Progenitor cell of endocrine pancreas (in vitro differentiated cells): ENCODE measurements around the gene ZNF630. TPM values are rescaled to one million over a fixed set of nuclear protein-coding genes. Genes with fewer than 3 reads are reported as not detected.
"Not testable (repeated sequence)": the region's sequence is repeated elsewhere in the genome, so short reads cannot be mapped to it uniquely, and the experiment has no call there.

Experiments used
- DNase-seq: peaks from one replicate; pipeline ENCODE4 v3.0.0; 2021; ENCODE audit warnings: low spot score; ENCODE audit not compliant: unreplicated experiment
- H3K27ac Mint-ChIP-seq: 2 replicates; pipeline ENCODE4 v1.8.0; 2021; ENCODE audit warnings: mild to moderate bottlenecking, moderate library complexity, mixed read lengths
- H3K27me3 Mint-ChIP-seq: 2 replicates; pipeline ENCODE4 v1.8.0; 2021; ENCODE audit warnings: mixed read lengths
- H3K36me3 Mint-ChIP-seq: 2 replicates; pipeline ENCODE4 v1.8.0; 2022; ENCODE audit warnings: mixed read lengths; ENCODE audit not compliant: insufficient read depth
- H3K4me1 Mint-ChIP-seq: 2 replicates; pipeline ENCODE4 v1.8.0; 2021; ENCODE audit warnings: low read depth, mixed read lengths
- H3K4me3 Mint-ChIP-seq: 2 replicates; pipeline ENCODE4 v1.8.0; 2021; ENCODE audit warnings: low read depth, mild to moderate bottlenecking, moderate library complexity, mixed read lengths
- H3K9me3 Mint-ChIP-seq: 2 replicates; pipeline ENCODE4 v1.8.0; 2021; ENCODE audit warnings: low read depth, mixed read lengths
- CTCF ChIP-seq: fragments of 200-600 bp; sonication (generic); IDR thresholded peaks from one replicate; pipeline ENCODE4 v1.5.0; 2021; ENCODE audit warnings: antibody characterized with exemption, mild to moderate bottlenecking; ENCODE audit not compliant: unreplicated experiment
- total RNA-seq: library from RNA; stranded (reverse); gene quantifications from 2 replicates; pipeline ENCODE4 v1.2.1, GENCODE V29; 2021

ZNF630 gene
- total RNA-seq, 1 donor from 2014 or later = 2.7 TPM

GRCh38 chrX:48046846-48047245 is 24.6 kb downstream of the ZNF630 start:
- Mint-ChIP-seq H3K9me3 (peaks cover 30% of the 10 kb centered on the region), H3K4me3 (no peak overlapping the region), H3K36me3 (peaks cover 5% of the 10 kb centered on the region), H3K4me1 (peaks cover 19% of the 10 kb centered on the region), H3K27ac (no peak overlapping the region), H3K27me3 (peaks cover 12% of the 10 kb centered on the region)
- DNase-seq = no peak
- TF ChIP-seq CTCF = no peak

- peaks cover 12% of the 10 kb centered on the region for H3K27me3 Mint-ChIP-seq
- peaks cover 27% of the 10 kb centered on the region for H3K9me3 Mint-ChIP-seq
- H3K36me3 Mint-ChIP-seq = peaks cover 5% of the 10 kb centered on the region
- H3K4me3 Mint-ChIP-seq = no peak overlapping the region
- TF ChIP-seq CTCF = no peak
- peaks cover 14% of the 10 kb centered on the region for H3K4me1 Mint-ChIP-seq
- peak overlapping the region; percentile 5 for H3K27ac Mint-ChIP-seq
- DNase-seq = no peak
Observed at GRCh38 chrX:48045410-48046311, 25.8 kb downstream of the ZNF630 start.

- Mint-ChIP-seq H3K36me3 (peaks cover 7% of the 10 kb centered on the region), H3K27ac (no peak overlapping the region), H3K4me3 (no peak overlapping the region), H3K4me1 (peaks cover 12% of the 10 kb centered on the region), H3K27me3 (peaks cover 8% of the 10 kb centered on the region), H3K9me3 (peaks cover 29% of the 10 kb centered on the region)
- DNase-seq = no peak
- no peak for TF ChIP-seq CTCF
Observed at GRCh38 chrX:48043056-48043455, 28.4 kb downstream of the ZNF630 start.

- Mint-ChIP-seq H3K4me3 (no peak overlapping the region), H3K27ac (peak overlapping the region; percentile 35), H3K36me3 (peaks cover 8% of the 10 kb centered on the region), H3K27me3 (no peaks in the 10 kb centered on the region), H3K9me3 (peaks cover 25% of the 10 kb centered on the region), H3K4me1 (peaks cover 10% of the 10 kb centered on the region)
- no peak for DNase-seq
- TF ChIP-seq CTCF = no peak
Observed at GRCh38 chrX:48035891-48036290, 35.5 kb downstream of the ZNF630 start.

- H3K36me3 Mint-ChIP-seq, H3K4me3 Mint-ChIP-seq, DNase-seq, H3K27me3 Mint-ChIP-seq: not testable (repeated sequence)
- Mint-ChIP-seq H3K9me3 (peaks cover 18% of the 10 kb centered on the region), H3K27ac (peak overlapping the region; percentile 57), H3K4me1 (peaks cover 10% of the 10 kb centered on the region)
Observed at GRCh38 chrX:48030641-48031173, 40.7 kb downstream of the ZNF630 start.
